HepG2 (cell line): ENCODE results near the gene SLC48A1.

ENCODE experiments used
- RAD21 ChIP-seq: fragments of 450-650 bp; formaldehyde crosslinking; IDR thresholded peaks from 2 replicates; pipeline ENCODE4 v1.5.0; 2020; ENCODE audit warnings: mild to moderate bottlenecking
- ZNF766 ChIP-seq: sonication (generic); formaldehyde crosslinking; IDR thresholded peaks from 2 replicates; pipeline ENCODE4 v1.5.0; 2020; ENCODE audit warnings: missing genetic modification reagents, borderline replicate concordance

DNA sequence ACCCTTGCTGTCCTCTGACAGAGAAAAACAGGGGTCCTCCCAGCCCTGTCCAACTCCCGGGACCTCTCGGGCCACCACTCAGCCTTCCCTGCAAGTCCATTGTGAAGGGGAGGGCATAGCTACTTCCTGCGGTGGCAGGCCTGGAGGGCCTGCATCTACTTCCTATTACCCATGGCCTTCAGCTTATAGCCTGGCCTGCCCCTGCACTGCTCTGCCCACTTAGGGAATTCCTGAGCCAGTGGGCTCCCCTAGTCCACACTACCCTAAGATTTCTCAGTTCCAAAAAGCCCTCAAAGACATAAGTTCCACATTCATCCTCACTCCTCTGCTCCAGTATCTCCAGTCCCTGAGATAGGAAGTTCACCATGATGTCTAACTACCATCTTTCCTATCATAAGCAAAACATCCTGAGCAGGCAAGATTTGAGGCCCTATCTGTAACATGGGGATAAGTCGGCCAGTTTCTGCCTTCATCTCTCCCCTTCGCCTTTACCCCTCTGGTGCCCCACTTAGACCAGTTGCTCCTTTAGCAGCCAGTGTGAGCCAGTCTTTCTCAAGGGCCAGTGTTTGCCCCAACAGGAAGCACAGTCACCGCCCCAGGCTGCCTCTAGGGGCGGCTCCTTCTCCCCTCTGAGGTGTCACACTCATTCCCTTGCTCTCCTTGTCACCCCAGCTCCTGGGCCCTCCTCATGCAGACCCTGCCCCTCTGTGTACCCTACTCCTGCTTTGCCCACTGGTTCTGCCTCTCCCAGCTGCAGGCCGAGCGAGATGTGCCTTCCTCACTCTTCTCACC, 35.7 kb downstream of the SLC48A1 start:
- TF ChIP-seq RAD21 (CRISPR knock-in tag) (no peak), ZNF766 (CRISPR knock-in tag) (no peak)
